Keratinocyte (primary cell): ENCODE measurements around the gene SULT1A1. TPM values are rescaled to one million over a fixed set of nuclear protein-coding genes. Genes with fewer than 3 reads are reported as not detected.
"Not testable (repeated sequence)": the region's sequence is repeated elsewhere in the genome, so short reads cannot be mapped to it uniquely, and the experiment has no call there.

Experiments
- DNase-seq: peaks from one replicate; pipeline ENCODE4 v3.0.0-alpha.2; 2011; ENCODE audit warnings: low read depth, missing footprints, low spot score
- FAIRE-seq: peaks from 2 replicates; lab custom pipeline; 2011; peaks lifted over from hg19 to GRCh38; lab: Jason Lieb, UNC
- H2AFZ ChIP-seq: 2 replicates; pipeline ENCODE4 v1.6.0; 2012; ENCODE audit warnings: low read length, control low read depth, inconsistent platforms; ENCODE audit not compliant: control insufficient read depth
- H3K27ac ChIP-seq: 2 replicates; pipeline ENCODE4 v1.5.1; 2011; ENCODE audit warnings: low read length; ENCODE audit not compliant: control insufficient read depth, insufficient read depth
- H3K27me3 ChIP-seq: 3 replicates; pipeline ENCODE4 v1.6.0; 2011; ENCODE audit warnings: low read length; ENCODE audit not compliant: control insufficient read depth, insufficient read depth; ENCODE audit errors: extremely low read depth
- H3K36me3 ChIP-seq, 2 experiments: 2 replicates in 1 of 2; 3 replicates in 1 of 2; pipeline ENCODE4 v1.5.1; 2011; ENCODE audit warnings: low read length in 2 of 2, mild to moderate bottlenecking in 1 of 2; ENCODE audit not compliant: control insufficient read depth in 2 of 2, insufficient read depth in 2 of 2; ENCODE audit errors: extremely low read depth in 1 of 2
- H3K4me1 ChIP-seq: 3 replicates; pipeline ENCODE4 v1.5.1; 2011; ENCODE audit warnings: low read length; ENCODE audit not compliant: control insufficient read depth, insufficient read depth; ENCODE audit errors: extremely low read depth
- H3K4me2 ChIP-seq: 3 replicates; pipeline ENCODE4 v1.6.0; 2011; ENCODE audit warnings: low read depth, low read length; ENCODE audit not compliant: control insufficient read depth, insufficient read depth; ENCODE audit errors: extremely low read depth
- H3K4me3 ChIP-seq, 3 experiments: fragments of 200-600 bp in 1 of 3; sonication (generic) in 1 of 3; 2 replicates in 2 of 3; 3 replicates in 1 of 3; pipeline ENCODE4 v1.5.1; 2011 to 2016; ENCODE audit warnings: low read length in 3 of 3, mild to moderate bottlenecking in 3 of 3, control low read depth in 2 of 3, inconsistent platforms in 1 of 3, low read depth in 1 of 3, mixed read lengths in 1 of 3, mixed run types in 1 of 3, moderate library complexity in 1 of 3; ENCODE audit not compliant: control insufficient read depth in 2 of 3, insufficient read depth in 2 of 3; ENCODE audit errors: extremely low read depth in 1 of 3
- H3K79me2 ChIP-seq: 2 replicates; pipeline ENCODE4 v1.6.0; 2012; ENCODE audit warnings: low read length; ENCODE audit not compliant: control insufficient read depth, insufficient read depth
- H3K9ac ChIP-seq: 3 replicates; pipeline ENCODE4 v1.6.0; 2011; ENCODE audit warnings: low read length; ENCODE audit not compliant: control insufficient read depth, insufficient read depth; ENCODE audit errors: extremely low read depth
- H3K9me1 ChIP-seq: 3 replicates; pipeline ENCODE4 v1.6.0; 2011; ENCODE audit warnings: low read length; ENCODE audit not compliant: control insufficient read depth, insufficient read depth; ENCODE audit errors: extremely low read depth
- H3K9me3 ChIP-seq: 2 replicates; pipeline ENCODE4 v1.5.1; 2012; ENCODE audit warnings: low read depth, low read length; ENCODE audit not compliant: control insufficient read depth
- H4K20me1 ChIP-seq: 3 replicates; pipeline ENCODE4 v1.6.0; 2011; ENCODE audit warnings: low read length; ENCODE audit not compliant: control insufficient read depth, insufficient read depth; ENCODE audit errors: extremely low read depth
- CTCF ChIP-seq, 3 experiments: IDR thresholded peaks in 1 of 3; conservative IDR thresholded peaks in 1 of 3; optimal IDR thresholded peaks in 1 of 3; 2 replicates in 2 of 3; 3 replicates in 1 of 3; pipeline versions ENCODE3 to v1.5.1; 2011; ENCODE audit warnings: low read length in 3 of 3, mild to moderate bottlenecking in 3 of 3, moderate library complexity in 2 of 3, control low read depth in 1 of 3, inconsistent platforms in 1 of 3; ENCODE audit not compliant: insufficient read depth in 2 of 3; ENCODE audit errors: extremely low read depth in 1 of 3
- EZH2 ChIP-seq: IDR thresholded peaks from one replicate; pipeline ENCODE4 v1.6.1; 2012; ENCODE audit warnings: inconsistent platforms, mild to moderate bottlenecking, low read length, moderate library complexity
- dilution Hi-C: fragments of 300-500 bp; cut with MboI; formaldehyde crosslinking; loops from one replicate; pipeline ENCODE4 v1.7.0; 2020; ENCODE audit warnings: low sequenced_read_pairs; ENCODE audit not compliant: extremely low pct_ligation_motif_present
- polyA plus RNA-seq, 5 experiments: library from polyadenylated mRNA; depleted of rRNA in 3 of 5; stranded (reverse) in 3 of 5; stranded (forward) in 1 of 5; unstranded in 1 of 5; fragments of >200 nt; gene quantifications; 1 replicate in 1 of 5; 2 replicates in 3 of 5; 3 replicates in 1 of 5; pipeline versions ENCODE4 v1.2.1 to v1.2.3, GENCODE V29; 2011 to 2012; ENCODE audit warnings: missing spikeins in 2 of 5, low read depth in 1 of 5, low replicate concordance in 1 of 5

SULT1A1 gene
- polyA plus RNA-seq, 1 donor (not counting 4 experiments of a cell fraction or from before 2014, with no cell fraction given), result 1.6 TPM

GRCh38 chr16:28616636-28617035, 6.8 kb upstream of the SULT1A1 start:
- no peaks in the 10 kb centered on the region for H3K36me3 ChIP-seq
- TF ChIP-seq EZH2 (no peak), CTCF (optimal IDR thresholded peaks at IDR 0.05 in 1 of 3, IDR thresholded peaks at IDR 0.05 in 1 of 3, conservative IDR thresholded peaks at IDR 0.05 in 1 of 3; ENCODE audit: extremely low read depth in 1 of 3, insufficient read depth in 2 of 3, low read length in 3 of 3) (no peak)
- no peaks in the 10 kb centered on the region for H3K9me3 ChIP-seq
- no peak overlapping the region for H3K4me3 ChIP-seq
- H3K4me1 ChIP-seq, result peaks cover 3% of the 10 kb centered on the region
- H4K20me1 ChIP-seq, result no peaks in the 10 kb centered on the region
- H2AFZ ChIP-seq, result no peak overlapping the region
- no peak overlapping the region for H3K9ac ChIP-seq
- no peaks in the 10 kb centered on the region for H3K9me1 ChIP-seq
- no peaks in the 10 kb centered on the region for H3K79me2 ChIP-seq
- H3K4me2 ChIP-seq, result no peak overlapping the region
- no peaks in the 10 kb centered on the region for H3K27me3 ChIP-seq
- FAIRE-seq (no peak), DNase-seq (no peak)
- dilution Hi-C loops, result no loop called here
- no peak overlapping the region for H3K27ac ChIP-seq

GRCh38 chr16:28616224-28616577, 6.4 kb upstream of the SULT1A1 start:
- H2AFZ ChIP-seq, FAIRE-seq, DNase-seq, H3K4me1 ChIP-seq, H3K36me3 ChIP-seq, H4K20me1 ChIP-seq, H3K79me2 ChIP-seq, H3K9me3 ChIP-seq, H3K27ac ChIP-seq, H3K9me1 ChIP-seq, H3K27me3 ChIP-seq, dilution Hi-C loops, H3K9ac ChIP-seq, H3K4me3 ChIP-seq, H3K4me2 ChIP-seq: not testable (repeated sequence)

DNA sequence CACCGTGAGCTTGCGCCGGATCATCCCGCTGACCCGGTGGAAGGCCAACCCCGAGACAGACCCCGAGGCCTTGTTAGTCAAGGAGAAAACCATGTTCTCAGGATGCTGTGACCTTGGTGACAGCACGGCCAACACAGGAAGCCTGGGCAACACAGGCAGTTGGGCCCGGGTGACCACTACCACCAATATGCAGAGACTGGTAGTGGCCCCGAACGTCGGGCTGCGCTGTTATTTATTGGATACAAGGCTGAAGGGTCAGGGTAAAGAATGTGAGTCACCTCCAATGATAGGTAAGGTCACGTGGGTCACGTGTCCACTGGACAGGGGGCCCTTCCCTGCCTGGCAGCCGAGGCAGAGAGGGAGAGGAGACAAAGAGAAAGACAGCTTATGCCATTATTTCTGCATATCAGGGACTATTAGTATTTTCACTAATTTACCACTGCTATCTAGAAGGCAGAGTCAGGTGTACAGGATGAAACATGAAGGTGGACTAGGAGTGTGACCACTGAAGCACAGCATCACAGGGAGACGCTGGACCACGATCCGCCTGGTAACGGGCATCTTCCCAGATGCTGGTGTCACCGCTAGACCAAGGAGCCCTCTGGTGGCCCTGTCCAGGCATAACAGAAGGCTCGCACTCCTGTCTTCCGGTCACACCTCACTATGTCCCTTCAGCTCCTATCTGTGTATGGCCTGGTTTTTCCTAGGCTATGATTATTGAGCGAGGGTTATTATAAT, 5.8 kb upstream of the SULT1A1 start:
- H2AFZ ChIP-seq, H3K36me3 ChIP-seq, H4K20me1 ChIP-seq, H3K27me3 ChIP-seq, H3K9me3 ChIP-seq, H3K4me3 ChIP-seq, dilution Hi-C loops, H3K27ac ChIP-seq, H3K4me1 ChIP-seq, FAIRE-seq, H3K9ac ChIP-seq, DNase-seq, H3K9me1 ChIP-seq, H3K4me2 ChIP-seq, H3K79me2 ChIP-seq: not testable (repeated sequence)
- TF ChIP-seq CTCF (optimal IDR thresholded peaks at IDR 0.05 in 1 of 3, IDR thresholded peaks at IDR 0.05 in 1 of 3, conservative IDR thresholded peaks at IDR 0.05 in 1 of 3; ENCODE audit: extremely low read depth in 1 of 3, insufficient read depth in 2 of 3, low read length in 3 of 3), result peak; percentile 38 to 59 (median 44)

- H3K9ac ChIP-seq, dilution Hi-C loops, H3K4me2 ChIP-seq, H2AFZ ChIP-seq, H3K27ac ChIP-seq, FAIRE-seq, H3K4me1 ChIP-seq, DNase-seq, H3K9me1 ChIP-seq, H3K9me3 ChIP-seq, H3K79me2 ChIP-seq, H3K4me3 ChIP-seq, H3K36me3 ChIP-seq, H3K27me3 ChIP-seq, H4K20me1 ChIP-seq: not testable (repeated sequence)
Measured at GRCh38 chr16:28614561-28614960, 4.7 kb upstream of the SULT1A1 start.
